Liver (tissue), 9 donors: ENCODE measurements around the gene SLC11A2. TPM values are rescaled to one million over a fixed set of nuclear protein-coding genes. Genes with fewer than 3 reads are reported as not detected.

Experiments used
- DNase-seq: peaks from one replicate; pipeline ENCODE4 v3.0.0-alpha.2; 2017; ENCODE audit warnings: low spot score
- H3K27ac ChIP-seq, 2 donors: one replicate each; pipeline ENCODE4 v1.7.0; 2013; ENCODE audit warnings: inconsistent platforms in 2 of 2, low read length in 2 of 2, control low read depth in 1 of 2, low read depth in 1 of 2, mild to moderate bottlenecking in 1 of 2
- H3K27me3 ChIP-seq, 4 donors: one replicate each; pipeline versions ENCODE4 v1.6.1 to v1.7.0; 2013; ENCODE audit warnings: low read length in 3 of 4, inconsistent platforms in 1 of 4, mild to moderate bottlenecking in 1 of 4, moderate library complexity in 1 of 4; ENCODE audit not compliant: control insufficient read depth in 4 of 4, insufficient read depth in 4 of 4
- H3K36me3 ChIP-seq, 4 donors: one replicate each; pipeline versions ENCODE4 v1.6.1 to v1.7.0; 2013; ENCODE audit warnings: low read length in 3 of 4, mild to moderate bottlenecking in 3 of 4, low read depth in 1 of 4, moderate library complexity in 1 of 4; ENCODE audit not compliant: control insufficient read depth in 4 of 4, insufficient read depth in 3 of 4
- H3K4me1 ChIP-seq, 4 donors: one replicate each; pipeline versions ENCODE4 v1.6.1 to v1.7.0; 2013; ENCODE audit warnings: low read length in 3 of 4, mild to moderate bottlenecking in 3 of 4, moderate library complexity in 1 of 4; ENCODE audit not compliant: control insufficient read depth in 4 of 4, insufficient read depth in 4 of 4
- H3K4me3 ChIP-seq, 3 donors: one replicate each; pipeline versions ENCODE4 v1.6.1 to v1.7.0; 2013; ENCODE audit warnings: low read length in 3 of 3, control low read depth in 1 of 3, low read depth in 1 of 3, mild to moderate bottlenecking in 1 of 3
- H3K9ac ChIP-seq, 2 donors: one replicate each; pipeline ENCODE4 v1.7.0; 2013; ENCODE audit warnings: low read length in 2 of 2, mild to moderate bottlenecking in 2 of 2, moderate library complexity in 2 of 2, control low read depth in 1 of 2, low read depth in 1 of 2
- H3K9me3 ChIP-seq, 4 donors: one replicate each; pipeline versions ENCODE4 v1.6.1 to v1.7.0; 2013; ENCODE audit warnings: low read length in 3 of 4; ENCODE audit not compliant: control insufficient read depth in 4 of 4
- FOXA2 ChIP-seq: IDR thresholded peaks from 2 replicates; pipeline ENCODE4 v1.6.1; 2016; ENCODE audit warnings: antibody characterized with exemption
- GABPA ChIP-seq, 2 donors: IDR thresholded peaks in 1 of 2; conservative IDR thresholded peaks in 1 of 2; 2 replicates each; pipeline ENCODE4 v1.6.1; 2016; ENCODE audit warnings: antibody characterized with exemption in 2 of 2, mild to moderate bottlenecking in 1 of 2, moderate library complexity in 1 of 2
- HNF4A ChIP-seq, 2 donors: conservative IDR thresholded peaks; 2 replicates each; pipeline ENCODE4 v1.6.1; 2016; ENCODE audit warnings: antibody characterized with exemption in 2 of 2, mild to moderate bottlenecking in 2 of 2
- HNF4G ChIP-seq: IDR thresholded peaks from 2 replicates; pipeline ENCODE4 v1.6.1; 2016; ENCODE audit warnings: antibody characterized with exemption
- JUND ChIP-seq, 2 donors: IDR thresholded peaks; 2 replicates each; pipeline ENCODE4 v1.6.1; 2016; ENCODE audit warnings: antibody characterized with exemption in 2 of 2
- MAX ChIP-seq: IDR thresholded peaks from 2 replicates; pipeline ENCODE4 v1.6.1; 2016; ENCODE audit warnings: antibody characterized with exemption
- RAD21 ChIP-seq, 2 donors: IDR thresholded peaks; 2 replicates each; pipeline ENCODE4 v1.6.1; 2016; ENCODE audit warnings: antibody characterized with exemption in 2 of 2, mild to moderate bottlenecking in 2 of 2
- RXRA ChIP-seq, 2 donors: IDR thresholded peaks; 2 replicates each; pipeline ENCODE4 v1.6.1; 2017 to 2018; ENCODE audit warnings: antibody characterized with exemption in 2 of 2, mild to moderate bottlenecking in 1 of 2
- SP1 ChIP-seq: IDR thresholded peaks from 2 replicates; pipeline ENCODE4 v1.6.1; 2018; ENCODE audit warnings: antibody characterized with exemption, mild to moderate bottlenecking
- TAF1 ChIP-seq: conservative IDR thresholded peaks from 2 replicates; pipeline ENCODE4 v1.6.1; 2016; ENCODE audit warnings: antibody characterized with exemption, mild to moderate bottlenecking
- ZBTB33 ChIP-seq: IDR thresholded peaks from 2 replicates; pipeline ENCODE4 v1.6.1; 2016; ENCODE audit warnings: antibody characterized with exemption
- WGBS: extraction: QIAGEN DNeasy Blood & Tissue Kit; methylation state at CpG from one replicate; pipeline ENCODE4 v1.1.7; 2013; 5-methylcytosine and 5-hydroxymethylcytosine counted together
- polyA plus RNA-seq, 2 donors: library from polyadenylated mRNA; stranded (reverse) in 1 of 2; unstranded in 1 of 2; fragments of 200-250 nt in 1 of 2; fragments of >200 nt in 1 of 2; fragmentation: Nextera tagmentation in 1 of 2; extraction: Ambion mirVana in 1 of 2; gene quantifications; one replicate each; pipeline versions ENCODE4 v1.2.1 to v1.2.3, GENCODE V29; 2013 to 2015
- total RNA-seq, 2 donors: library from RNA; depleted of rRNA; stranded (reverse); fragments of >200 nt; gene quantifications; one replicate each; pipeline ENCODE4 v1.2.3, GENCODE V29; 2014
- TF ChIP-seq, protein P1 (sequence below): IDR thresholded peaks from 2 replicates; pipeline ENCODE4 v1.6.1; 2016; ENCODE audit warnings: antibody characterized with exemption
- TF ChIP-seq, protein P2 (sequence below): fragments of 150-350 bp; IDR thresholded peaks from 2 replicates; pipeline ENCODE4 v1.5.1; 2017; ENCODE audit warnings: improper control_type of control experiment, low read depth, low read length; ENCODE audit not compliant: missing input control
- donor health status: healthy.
- donor health status: healthy.
- donor health status: healthy.
- donor health status: healthy.
- donor health status: healthy.

SLC11A2 gene
- total and polyA plus RNA-seq, 4 donors, result 15.2 to 108 (median 52.2) TPM

- no peak for DNase-seq
- Histone ChIP-seq H3K36me3 (no peaks in the 10 kb centered on the region), H3K27ac (peak overlapping the region; percentile 98), H3K27me3 (no peaks in the 10 kb centered on the region), H3K4me3 (peak overlapping the region; percentile 73 to 88 (median 76)), H3K9ac (peak overlapping the region; percentile 94 to 98), H3K4me1 (peaks cover 1 to 37% (median 17%) of the 10 kb centered on the region in 4 donors), H3K9me3 (no peaks in the 10 kb centered on the region)
- TF ChIP-seq HNF4G (no peak), FOXA2 (no peak), ZBTB33 (no peak), HNF4A (conservative IDR thresholded peaks at IDR 0.05) (no peak), SP1 (no peak)
- TF ChIP-seq, protein P1, sequence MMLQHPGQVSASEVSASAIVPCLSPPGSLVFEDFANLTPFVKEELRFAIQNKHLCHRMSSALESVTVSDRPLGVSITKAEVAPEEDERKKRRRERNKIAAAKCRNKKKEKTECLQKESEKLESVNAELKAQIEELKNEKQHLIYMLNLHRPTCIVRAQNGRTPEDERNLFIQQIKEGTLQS, result no peak
- TF ChIP-seq, protein P2, sequence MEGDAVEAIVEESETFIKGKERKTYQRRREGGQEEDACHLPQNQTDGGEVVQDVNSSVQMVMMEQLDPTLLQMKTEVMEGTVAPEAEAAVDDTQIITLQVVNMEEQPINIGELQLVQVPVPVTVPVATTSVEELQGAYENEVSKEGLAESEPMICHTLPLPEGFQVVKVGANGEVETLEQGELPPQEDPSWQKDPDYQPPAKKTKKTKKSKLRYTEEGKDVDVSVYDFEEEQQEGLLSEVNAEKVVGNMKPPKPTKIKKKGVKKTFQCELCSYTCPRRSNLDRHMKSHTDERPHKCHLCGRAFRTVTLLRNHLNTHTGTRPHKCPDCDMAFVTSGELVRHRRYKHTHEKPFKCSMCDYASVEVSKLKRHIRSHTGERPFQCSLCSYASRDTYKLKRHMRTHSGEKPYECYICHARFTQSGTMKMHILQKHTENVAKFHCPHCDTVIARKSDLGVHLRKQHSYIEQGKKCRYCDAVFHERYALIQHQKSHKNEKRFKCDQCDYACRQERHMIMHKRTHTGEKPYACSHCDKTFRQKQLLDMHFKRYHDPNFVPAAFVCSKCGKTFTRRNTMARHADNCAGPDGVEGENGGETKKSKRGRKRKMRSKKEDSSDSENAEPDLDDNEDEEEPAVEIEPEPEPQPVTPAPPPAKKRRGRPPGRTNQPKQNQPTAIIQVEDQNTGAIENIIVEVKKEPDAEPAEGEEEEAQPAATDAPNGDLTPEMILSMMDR, result no peak
- WGBS, result 3% methylated on average over 9 of the region's 9 CpGs
These were observed 797 bp downstream of the SLC11A2 start for GRCh38 chr12:51025338-51025835.

DNA sequence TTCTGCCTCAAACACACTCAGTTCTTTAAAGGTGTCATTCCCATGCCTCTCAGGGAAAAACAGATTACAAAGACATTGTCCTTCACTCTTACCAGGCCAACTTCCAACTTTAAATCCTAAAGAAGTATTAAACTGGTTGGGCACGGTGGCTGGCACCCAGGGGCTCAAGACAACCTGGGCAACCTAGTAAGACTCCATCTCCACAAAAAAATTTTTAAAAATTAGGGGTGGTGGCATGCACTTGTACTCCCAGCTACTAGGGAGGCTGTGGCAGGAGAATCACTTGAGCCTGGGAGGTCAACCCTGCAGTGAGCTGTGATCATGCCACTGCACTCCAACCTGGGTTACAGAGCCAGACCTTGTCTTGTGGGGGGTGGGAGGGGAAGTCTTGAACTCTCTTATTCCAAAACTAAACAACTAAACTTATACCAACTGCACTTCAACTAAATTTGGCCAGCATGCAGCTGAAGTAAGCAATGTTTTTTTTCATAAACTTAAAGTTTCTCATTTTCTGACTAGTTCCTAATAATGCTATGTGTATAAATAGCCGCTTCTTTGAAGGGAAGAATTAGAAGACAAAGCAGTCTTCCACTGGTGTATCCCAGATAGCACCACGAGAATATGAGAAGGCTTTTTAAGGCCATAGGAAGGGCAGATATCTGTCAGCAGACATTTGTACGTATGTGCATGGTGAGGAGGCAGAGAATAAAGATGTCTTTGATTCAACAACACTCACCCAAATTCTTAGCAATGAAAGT, 2.4 kb downstream of the SLC11A2 start:
- Histone ChIP-seq H3K4me3 (peak overlapping the region; percentile 55 to 88 (median 66)), H3K4me1 (peaks cover 1 to 37% (median 17%) of the 10 kb centered on the region in 4 donors), H3K9ac (peak overlapping the region; percentile 61 to 98), H3K27ac (peak overlapping the region; percentile 98), H3K9me3 (no peaks in the 10 kb centered on the region), H3K36me3 (no peaks in the 10 kb centered on the region), H3K27me3 (no peaks in the 10 kb centered on the region)
- DNase-seq, result no peak
- TF ChIP-seq RXRA (IDR thresholded peaks at IDR 0.05) (no peak), RAD21 (IDR thresholded peaks at IDR 0.05) (no peak), JUND (IDR thresholded peaks at IDR 0.05) (no peak), ZBTB33 (no peak), MAX (no peak), GABPA (IDR thresholded peaks at IDR 0.05 in 1 of 2, conservative IDR thresholded peaks at IDR 0.05 in 1 of 2) (no peak), TAF1 (no peak)
- TF ChIP-seq, protein P2, result no peak
- TF ChIP-seq, protein P1, result no peak
- WGBS, result 34% methylated on average over 4 of the region's 4 CpGs
